Glutamatergic neuron (in vitro differentiated cells): Measurements from ENCODE around the gene ADGRG3. TPM values are rescaled to one million over a fixed set of nuclear protein-coding genes. Genes with fewer than 3 reads are reported as not detected.

Experiments
- DNase-seq: peaks from one replicate; pipeline ENCODE4 v3.0.0; 2022
- H3K27ac Mint-ChIP-seq: one replicate; pipeline ENCODE4 v1.8.0; 2020; ENCODE audit warnings: mild to moderate bottlenecking, mixed read lengths, inconsistent platforms; ENCODE audit not compliant: unreplicated experiment
- H3K27me3 Mint-ChIP-seq: one replicate; pipeline ENCODE4 v1.8.0; 2020; ENCODE audit warnings: mild to moderate bottlenecking, moderate library complexity, mixed read lengths, inconsistent platforms; ENCODE audit not compliant: unreplicated experiment
- H3K36me3 Mint-ChIP-seq: one replicate; pipeline ENCODE4 v1.8.0; 2020; ENCODE audit warnings: mild to moderate bottlenecking, mixed read lengths, inconsistent platforms; ENCODE audit not compliant: unreplicated experiment
- H3K4me1 Mint-ChIP-seq: one replicate; pipeline ENCODE4 v1.8.0; 2020; ENCODE audit warnings: mild to moderate bottlenecking, low read depth, mixed read lengths, inconsistent platforms; ENCODE audit not compliant: unreplicated experiment
- H3K4me3 Mint-ChIP-seq: one replicate; pipeline ENCODE4 v1.8.0; 2020; ENCODE audit warnings: mild to moderate bottlenecking, mixed read lengths, inconsistent platforms; ENCODE audit not compliant: unreplicated experiment
- H3K9me3 Mint-ChIP-seq: one replicate; pipeline ENCODE4 v1.8.0; 2020; ENCODE audit warnings: mild to moderate bottlenecking, moderate library complexity, mixed read lengths, inconsistent platforms; ENCODE audit not compliant: unreplicated experiment
- CTCF ChIP-seq: fragments of 200-600 bp; sonication (generic); IDR thresholded peaks from one replicate; pipeline ENCODE4 v1.5.0; 2021; ENCODE audit not compliant: partially characterized antibody, unreplicated experiment
- long read RNA-seq: library from polyadenylated mRNA; unstranded; transcript quantifications from one replicate; pipeline ENCODE4 v2.0.0, GENCODE V29; 2020; ENCODE audit not compliant: unreplicated experiment
- total RNA-seq: library from RNA; stranded (reverse); fragmentation: NEBNext Ultra II Directional; extraction: Animal tissue kit (Norgen Biotek cat#: 25700); gene quantifications from one replicate; pipeline ENCODE4 v1.2.1, GENCODE V29; 2021; ENCODE audit not compliant: unreplicated experiment

Gene ADGRG3, protein sequence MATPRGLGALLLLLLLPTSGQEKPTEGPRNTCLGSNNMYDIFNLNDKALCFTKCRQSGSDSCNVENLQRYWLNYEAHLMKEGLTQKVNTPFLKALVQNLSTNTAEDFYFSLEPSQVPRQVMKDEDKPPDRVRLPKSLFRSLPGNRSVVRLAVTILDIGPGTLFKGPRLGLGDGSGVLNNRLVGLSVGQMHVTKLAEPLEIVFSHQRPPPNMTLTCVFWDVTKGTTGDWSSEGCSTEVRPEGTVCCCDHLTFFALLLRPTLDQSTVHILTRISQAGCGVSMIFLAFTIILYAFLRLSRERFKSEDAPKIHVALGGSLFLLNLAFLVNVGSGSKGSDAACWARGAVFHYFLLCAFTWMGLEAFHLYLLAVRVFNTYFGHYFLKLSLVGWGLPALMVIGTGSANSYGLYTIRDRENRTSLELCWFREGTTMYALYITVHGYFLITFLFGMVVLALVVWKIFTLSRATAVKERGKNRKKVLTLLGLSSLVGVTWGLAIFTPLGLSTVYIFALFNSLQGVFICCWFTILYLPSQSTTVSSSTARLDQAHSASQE
- not detected for total RNA-seq
- long read RNA-seq: 0 reads

- Mint-ChIP-seq H3K4me1 (no peaks in the 10 kb centered on the region), H3K27ac (no peak within 1 kb of the TSS), H3K9me3 (peaks cover 5% of the 10 kb centered on the region), H3K27me3 (peaks cover 8% of the 10 kb centered on the region), H3K4me3 (no peak within 1 kb of the TSS), H3K36me3 (no peaks in the 10 kb centered on the region)
- DNase-seq: no peak
- TF ChIP-seq CTCF: no peak
These were observed at the start of gene ADGRG3 for GRCh38 chr16:57668263-57668571. TSS of gene ADGRG3 (plus strand) at chr16:57668306. CDS start at chr16:57668348, 42 bp downstream.

GRCh38 chr16:57619133-57619605, 48.9 kb upstream of the ADGRG3 start:
- H3K27ac Mint-ChIP-seq: no peak overlapping the region

GRCh38 chr16:57619606-57620334, 48.3 kb upstream of the ADGRG3 start:
- Mint-ChIP-seq H3K4me3 (no peak overlapping the region), H3K27me3 (peaks cover 9% of the 10 kb centered on the region), H3K36me3 (no peaks in the 10 kb centered on the region), H3K4me1 (peaks cover 15% of the 10 kb centered on the region), H3K9me3 (peaks cover 1% of the 10 kb centered on the region), H3K27ac (no peak overlapping the region)
- DNase-seq: no peak
- no peak for TF ChIP-seq CTCF

More at GRCh38 chr16:57619133-57619605, 48.9 kb upstream of the ADGRG3 start:
- no peak for TF ChIP-seq CTCF
- Mint-ChIP-seq H3K4me3 (no peak overlapping the region), H3K4me1 (peaks cover 15% of the 10 kb centered on the region), H3K36me3 (no peaks in the 10 kb centered on the region), H3K27me3 (peaks cover 9% of the 10 kb centered on the region), H3K9me3 (peaks cover under 1% of the 10 kb centered on the region)
- DNase-seq: no peak

GRCh38 chr16:57620335-57621231, 47.5 kb upstream of the ADGRG3 start:
- TF ChIP-seq CTCF: no peak
- no peak overlapping the region for H3K4me3 Mint-ChIP-seq
- no peak overlapping the region for H3K27ac Mint-ChIP-seq
- DNase-seq: peak; percentile 8
- no peaks in the 10 kb centered on the region for H3K36me3 Mint-ChIP-seq
- H3K27me3 Mint-ChIP-seq: peaks cover 6% of the 10 kb centered on the region
- H3K9me3 Mint-ChIP-seq: peaks cover 1% of the 10 kb centered on the region
- peaks cover 21% of the 10 kb centered on the region for H3K4me1 Mint-ChIP-seq
